Lower lobe of right lung (tissue), 2 donors: ENCODE results near the gene SLIT3. TPM values are rescaled to one million over a fixed set of nuclear protein-coding genes. Genes with fewer than 3 reads are reported as not detected.

ENCODE experiments used
- ATAC-seq, 2 donors: fragments of 200-7000 bp; cut with Tn5 transposase; one replicate each; pipeline ENCODE4 v1.9.1; 2020 to 2022; ENCODE audit warnings: mild to moderate bottlenecking in 2 of 2, moderate library complexity in 2 of 2
- DNase-seq: peaks from one replicate; pipeline ENCODE4 v3.0.0-alpha.2; 2020
- H3K27ac ChIP-seq: fragments of 200-600 bp; one replicate; pipeline ENCODE4 v1.8.0; 2022
- H3K27me3 ChIP-seq: fragments of 200-600 bp; one replicate; pipeline ENCODE4 v1.8.0; 2022; ENCODE audit warnings: low read depth
- H3K36me3 ChIP-seq: fragments of 200-600 bp; one replicate; pipeline ENCODE4 v1.8.0; 2022; ENCODE audit warnings: mild to moderate bottlenecking
- H3K4me1 ChIP-seq: fragments of 200-600 bp; one replicate; pipeline ENCODE4 v1.8.0; 2022
- H3K4me3 ChIP-seq: fragments of 200-600 bp; one replicate; pipeline ENCODE4 v1.8.0; 2022; ENCODE audit warnings: mild to moderate bottlenecking
- H3K9me3 ChIP-seq: fragments of 200-600 bp; one replicate; pipeline ENCODE4 v1.8.0; 2022
- CTCF ChIP-seq: fragments of 200-600 bp; IDR thresholded peaks from one replicate; pipeline ENCODE4 v1.8.0; 2022; ENCODE audit warnings: antibody characterized with exemption, mild to moderate bottlenecking
- intact Hi-C: fragments of 100-400 bp; cut with DNase I; formaldehyde crosslinking; loops from one replicate; pipeline ENCODE4 v1.11.0; 2022
- total RNA-seq: library from RNA; stranded (reverse); fragmentation: NEBNext Ultra II Directional; extraction: Animal tissue kit (Norgen Biotek cat#: 25700); gene quantifications from one replicate; pipeline ENCODE4 v1.2.1, GENCODE V29; 2021
- donor health status: DM: no; HTN: yes; CAD: no; lungs with severe emphysema.

SLIT3 gene
- total RNA-seq, 1 donor from 2014 or later: 48.6 TPM

GRCh38 chr5:169018925-169019324 lies 282.0 kb downstream of the SLIT3 start:
- DNase-seq (no peak), ATAC-seq (peak; percentile 55 to 58)
- intact Hi-C loops: no loop called here
- Histone ChIP-seq H3K4me3 (no peak overlapping the region), H3K9me3 (no peaks in the 10 kb centered on the region), H3K27ac (no peak overlapping the region), H3K27me3 (no peaks in the 10 kb centered on the region), H3K36me3 (no peaks in the 10 kb centered on the region), H3K4me1 (no peaks in the 10 kb centered on the region)
- TF ChIP-seq CTCF: no peak

- intact Hi-C loops: no loop called here
- Histone ChIP-seq H3K9me3 (no peaks in the 10 kb centered on the region), H3K27me3 (no peaks in the 10 kb centered on the region), H3K36me3 (no peaks in the 10 kb centered on the region), H3K4me3 (no peak overlapping the region), H3K27ac (no peak overlapping the region), H3K4me1 (no peaks in the 10 kb centered on the region)
- DNase-seq: no peak
- TF ChIP-seq CTCF: no peak
- no peak for ATAC-seq
Measured at GRCh38 chr5:169015991-169016390, 284.9 kb downstream of the SLIT3 start.

- H3K4me1 ChIP-seq: no peaks in the 10 kb centered on the region
- H3K27ac ChIP-seq: no peak overlapping the region
- DNase-seq: no peak
- H3K36me3 ChIP-seq: no peaks in the 10 kb centered on the region
- H3K27me3 ChIP-seq: no peaks in the 10 kb centered on the region
- no peak for TF ChIP-seq CTCF
- intact Hi-C loops: no loop called here
- no peak for ATAC-seq
- no peak overlapping the region for H3K4me3 ChIP-seq
- no peaks in the 10 kb centered on the region for H3K9me3 ChIP-seq
Measured at GRCh38 chr5:169013846-169014245, 287.1 kb downstream of the SLIT3 start.

- no peak for TF ChIP-seq CTCF
- H3K4me3 ChIP-seq: no peak overlapping the region
- H3K9me3 ChIP-seq: no peaks in the 10 kb centered on the region
- no peak for DNase-seq
- ATAC-seq: no peak
- H3K4me1 ChIP-seq: no peaks in the 10 kb centered on the region
- intact Hi-C loops: no loop called here
- no peaks in the 10 kb centered on the region for H3K36me3 ChIP-seq
- H3K27ac ChIP-seq: no peak overlapping the region
- H3K27me3 ChIP-seq: no peaks in the 10 kb centered on the region
Measured at GRCh38 chr5:169013208-169013728, 287.7 kb downstream of the SLIT3 start.

- Histone ChIP-seq H3K27ac (no peak overlapping the region), H3K36me3 (no peaks in the 10 kb centered on the region), H3K27me3 (no peaks in the 10 kb centered on the region), H3K4me1 (no peaks in the 10 kb centered on the region), H3K4me3 (no peak overlapping the region), H3K9me3 (no peaks in the 10 kb centered on the region)
- TF ChIP-seq CTCF: no peak
- DNase-seq (no peak), ATAC-seq (no peak)
- intact Hi-C loops: no loop called here
Measured at GRCh38 chr5:169012450-169012849, 288.5 kb downstream of the SLIT3 start.

GRCh38 chr5:169011451-169011850 lies 289.5 kb downstream of the SLIT3 start:
- Histone ChIP-seq H3K36me3 (no peaks in the 10 kb centered on the region), H3K27me3 (no peaks in the 10 kb centered on the region), H3K9me3 (no peaks in the 10 kb centered on the region), H3K4me1 (no peaks in the 10 kb centered on the region), H3K27ac (no peak overlapping the region), H3K4me3 (no peak overlapping the region)
- DNase-seq: no peak
- intact Hi-C loops: no loop called here
- ATAC-seq: no peak
- TF ChIP-seq CTCF: no peak
